ENCODE results near the gene TGM2. TPM values are rescaled to one million over a fixed set of nuclear protein-coding genes. Genes with fewer than 3 reads are reported as not detected.

TGM2 gene
- total and polyA plus RNA-seq, 2 donors (not counting 1 experiment from before 2014, with no cell fraction given) = 2.4 to 60.8 TPM

- H3K4me2 ChIP-seq (replicated peaks; ENCODE audit: low read depth, low read length, poor library complexity, severe bottlenecking) = no peak overlapping the region
- Mint-ChIP-seq H3K4me1 (no peaks in the 10 kb centered on the region), H3K27me3 (peaks cover 15% of the 10 kb centered on the region), H3K9me3 (ENCODE audit: insufficient read depth) (no peaks in the 10 kb centered on the region), H3K4me3 (no peak overlapping the region), H3K27ac (no peak overlapping the region)
- H3K79me2 ChIP-seq (ENCODE audit: control insufficient read depth, insufficient read depth, low read length) = no peaks in the 10 kb centered on the region
- WGBS (ENCODE audit: insufficient coverage) = no CpG with 5 or more reads among the region's 2 CpGs
- ATAC-seq (ENCODE audit: low read depth) (no peak), DNase-seq (no peak)
- no peaks in the 10 kb centered on the region for H4K20me1 ChIP-seq (ENCODE audit: control insufficient read depth, insufficient read depth, low read length, poor library complexity, severe bottlenecking)
- H3K27ac ChIP-seq (ENCODE audit: low read length in 2 of 2) = no peak overlapping the region
- peaks cover 0 to 4% (median 0%) of the 10 kb centered on the region in 3 donors for H3K9me3 ChIP-seq (ENCODE audit: control extremely low read depth in 1 of 3, control insufficient read depth in 2 of 3, insufficient read depth in 1 of 3, low read length in 2 of 3)
- ChIA-PET POLR2A (no interaction called here), CTCF (interaction anchor here (1.2 to 7.3 kb wide), 4 partner anchors 15 to 150 kb away, joined by 3 to 66 read pairs (median 6); no protein-coding TSS in a partner anchor)
- TF ChIP-seq CTCF (IDR thresholded peaks at IDR 0.05) (no peak), EZH2 (IDR thresholded peaks at IDR 0.05; ENCODE audit: borderline replicate concordance, insufficient read depth, low read depth, low read length, poor library complexity, severe bottlenecking) (no peak)
- no peak overlapping the region for H3K9ac ChIP-seq (ENCODE audit: low read length)
- no peaks in the 10 kb centered on the region for H3K4me1 ChIP-seq (ENCODE audit: control insufficient read depth in 2 of 2, insufficient read depth in 2 of 2, low read length in 2 of 2)
- H3K27me3 ChIP-seq (replicated peaks in 1 of 4; ENCODE audit: control extremely low read depth in 1 of 4, control insufficient read depth in 3 of 4, insufficient read depth in 4 of 4, low read length in 3 of 4) = peaks cover 0 to 17% (median 0%) of the 10 kb centered on the region in 4 experiments
- H3K4me3 ChIP-seq (ENCODE audit: control extremely low read depth in 1 of 5, extremely low read depth in 1 of 5, insufficient read depth in 1 of 5, low read depth in 2 of 5, low read length in 4 of 5) = no peak overlapping the region
- intact Hi-C loops (cut with micrococcal nuclease) = no loop called here
- H3K36me3 ChIP-seq (replicated peaks in 1 of 2; ENCODE audit: control extremely low read depth in 1 of 2, control insufficient read depth in 1 of 2, extremely low read depth in 1 of 2, insufficient read depth in 2 of 2, low read length in 1 of 2) = no peaks in the 10 kb centered on the region
- no peak overlapping the region for H2AFZ ChIP-seq (ENCODE audit: insufficient read depth, low read depth, low read length, poor library complexity, severe bottlenecking)
These were observed 42.6 kb upstream of the TGM2 start for GRCh38 chr20:38207621-38208020.

DNA sequence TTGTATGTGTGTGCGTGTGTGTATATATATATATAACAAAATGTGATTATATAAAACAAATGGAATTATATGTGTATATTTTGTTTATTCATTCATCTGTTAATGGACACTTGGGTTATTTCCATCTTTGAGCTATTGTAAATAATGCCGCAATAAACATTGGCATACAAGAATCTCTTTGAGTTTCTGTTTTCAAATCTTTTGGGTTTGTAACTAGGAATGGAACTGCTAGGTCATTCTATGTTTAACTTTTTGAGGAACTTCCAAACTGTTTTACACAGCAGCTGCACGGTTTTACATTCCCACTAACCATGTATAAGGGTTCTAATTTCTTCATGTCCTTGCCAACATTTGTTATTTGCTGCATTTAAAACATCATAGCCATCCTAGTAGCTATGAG is 39.9 kb upstream of the TGM2 start:
- Mint-ChIP-seq H3K4me1 (no peaks in the 10 kb centered on the region), H3K27ac (no peak overlapping the region), H3K4me3 (no peak overlapping the region), H3K27me3 (peaks cover 12% of the 10 kb centered on the region), H3K9me3 (ENCODE audit: insufficient read depth) (no peaks in the 10 kb centered on the region)
- TF ChIP-seq CTCF (IDR thresholded peaks at IDR 0.05) (no peak), EZH2 (IDR thresholded peaks at IDR 0.05; ENCODE audit: borderline replicate concordance, insufficient read depth, low read depth, low read length, poor library complexity, severe bottlenecking) (no peak)
- DNase-seq (no peak), ATAC-seq (ENCODE audit: low read depth) (no peak)
- Histone ChIP-seq H3K36me3 (replicated peaks in 1 of 2; ENCODE audit: control extremely low read depth in 1 of 2, control insufficient read depth in 1 of 2, extremely low read depth in 1 of 2, insufficient read depth in 2 of 2, low read length in 1 of 2) (no peaks in the 10 kb centered on the region), H3K9me3 (ENCODE audit: control extremely low read depth in 1 of 3, control insufficient read depth in 2 of 3, insufficient read depth in 1 of 3, low read length in 2 of 3) (peaks cover 0 to 4% (median 0%) of the 10 kb centered on the region in 3 donors), H4K20me1 (ENCODE audit: control insufficient read depth, insufficient read depth, low read length, poor library complexity, severe bottlenecking) (no peaks in the 10 kb centered on the region), H3K4me2 (replicated peaks; ENCODE audit: low read depth, low read length, poor library complexity, severe bottlenecking) (no peak overlapping the region), H2AFZ (ENCODE audit: insufficient read depth, low read depth, low read length, poor library complexity, severe bottlenecking) (no peak overlapping the region), H3K27ac (ENCODE audit: low read length in 2 of 2) (no peak overlapping the region), H3K79me2 (ENCODE audit: control insufficient read depth, insufficient read depth, low read length) (no peaks in the 10 kb centered on the region), H3K9ac (ENCODE audit: low read length) (no peak overlapping the region), H3K4me1 (ENCODE audit: control insufficient read depth in 2 of 2, insufficient read depth in 2 of 2, low read length in 2 of 2) (no peaks in the 10 kb centered on the region), H3K27me3 (replicated peaks in 1 of 4; ENCODE audit: control extremely low read depth in 1 of 4, control insufficient read depth in 3 of 4, insufficient read depth in 4 of 4, low read length in 3 of 4) (peaks cover 0 to 15% (median 0%) of the 10 kb centered on the region in 4 experiments), H3K4me3 (ENCODE audit: control extremely low read depth in 1 of 5, extremely low read depth in 1 of 5, insufficient read depth in 1 of 5, low read depth in 2 of 5, low read length in 4 of 5) (no peak overlapping the region)
- WGBS (ENCODE audit: insufficient coverage) = 80% methylated on average over 1 of the region's 3 CpGs
- ChIA-PET CTCF (interaction anchor here (0.7 to 1.8 kb wide), 3 partner anchors 11 to 17 kb away, joined by 3 to 6 read pairs (median 4); no protein-coding TSS in a partner anchor), POLR2A (no interaction called here)
- intact Hi-C loops (cut with micrococcal nuclease) = no loop called here
